ENCODE results near the gene YPEL1. TPM values are rescaled to one million over a fixed set of nuclear protein-coding genes. Genes with fewer than 3 reads are reported as not detected.
"Not testable (repeated sequence)": the region's sequence is repeated elsewhere in the genome, so short reads cannot be mapped to it uniquely, and the experiment has no call there.

YPEL1 gene
- polyA plus RNA-seq, 3 donors: 1.5 to 3.0 (median 2.9) TPM

- 89 to 96% (median 89%) methylated on average over 14 of the region's 14 CpGs for WGBS, 3 donors
- H3K27ac ChIP-seq (ENCODE audit: low read depth, low read length): no peak overlapping the region
Measured at GRCh38 chr22:21693333-21693998, 42.1 kb downstream of the YPEL1 start.

- not testable (repeated sequence) for H3K27ac ChIP-seq (ENCODE audit: low read depth, low read length)
- WGBS, 3 donors: 93 to 95% (median 95%) methylated on average over 9 of the region's 9 CpGs
Measured at GRCh38 chr22:21692856-21693255, 42.7 kb downstream of the YPEL1 start.

GRCh38 chr22:21691816-21692215 lies 43.8 kb downstream of the YPEL1 start:
- H3K27ac ChIP-seq (ENCODE audit: low read depth, low read length): no peak overlapping the region
- 82 to 91% (median 88%) methylated on average over 13 to 16 of the region's 16 CpGs for WGBS, 3 donors

GRCh38 chr22:21690401-21690801 lies 45.2 kb downstream of the YPEL1 start:
- WGBS, 3 donors: 60 to 75% (median 73%) methylated on average over 5 of the region's 5 CpGs
- H3K27ac ChIP-seq (ENCODE audit: low read depth, low read length): no peak overlapping the region

- 94 to 95% (median 94%) methylated on average over 20 of the region's 20 CpGs for WGBS, 3 donors
Measured at GRCh38 chr22:21688706-21689381, 46.8 kb downstream of the YPEL1 start.

GRCh38 chr22:21688341-21688705 lies 47.3 kb downstream of the YPEL1 start:
- H3K27ac ChIP-seq (ENCODE audit: low read depth, low read length): no peak overlapping the region
- 90 to 92% (median 92%) methylated on average over 6 of the region's 6 CpGs for WGBS, 3 donors

More at GRCh38 chr22:21688706-21689381, 46.8 kb downstream of the YPEL1 start:
- no peak overlapping the region for H3K27ac ChIP-seq (ENCODE audit: low read depth, low read length)

- WGBS, 3 donors: 94 to 97% (median 97%) methylated on average over 11 of the region's 11 CpGs
Measured at GRCh38 chr22:21687685-21688259, 47.8 kb downstream of the YPEL1 start.

GRCh38 chr22:21686634-21687393 lies 48.8 kb downstream of the YPEL1 start:
- WGBS, 3 donors: 59 to 96% (median 96%) methylated on average over 23 of the region's 23 CpGs

More at GRCh38 chr22:21687685-21688259, 47.8 kb downstream of the YPEL1 start:
- H3K27ac ChIP-seq (ENCODE audit: low read depth, low read length): no peak overlapping the region

GRCh38 chr22:21686193-21686608 lies 49.4 kb downstream of the YPEL1 start:
- H3K27ac ChIP-seq (ENCODE audit: low read depth, low read length): no peak overlapping the region
- 91 to 97% (median 91%) methylated on average over 8 of the region's 8 CpGs for WGBS, 3 donors

More at GRCh38 chr22:21686634-21687393, 48.8 kb downstream of the YPEL1 start:
- H3K27ac ChIP-seq (ENCODE audit: low read depth, low read length): no peak overlapping the region

- 80 to 83% (median 82%) methylated on average over 8 of the region's 8 CpGs for WGBS, 3 donors
- H3K27ac ChIP-seq (ENCODE audit: low read depth, low read length): no peak overlapping the region
Measured at GRCh38 chr22:21685164-21685513, 50.5 kb downstream of the YPEL1 start.

GRCh38 chr22:21684492-21685163 lies 51.0 kb downstream of the YPEL1 start:
- H3K27ac ChIP-seq (ENCODE audit: low read depth, low read length): no peak overlapping the region
- WGBS, 3 donors: 94 to 95% (median 94%) methylated on average over 19 of the region's 19 CpGs

- WGBS, 3 donors: 47 to 96% (median 95%) methylated on average over 7 of the region's 7 CpGs
- H3K27ac ChIP-seq (ENCODE audit: low read depth, low read length): no peak overlapping the region
Measured at GRCh38 chr22:21683401-21683811, 52.2 kb downstream of the YPEL1 start.

GRCh38 chr22:21682385-21683175 lies 53.0 kb downstream of the YPEL1 start:
- H3K27ac ChIP-seq (ENCODE audit: low read depth, low read length): no peak overlapping the region
- 68 to 95% (median 94%) methylated on average over 20 of the region's 20 CpGs for WGBS, 3 donors

- 75 to 89% (median 88%) methylated on average over 23 to 24 of the region's 24 CpGs for WGBS, 3 donors
- H3K27ac ChIP-seq (ENCODE audit: low read depth, low read length): no peak overlapping the region
Measured at GRCh38 chr22:21681566-21682370, 53.8 kb downstream of the YPEL1 start.

GRCh38 chr22:21680830-21681565 lies 54.6 kb downstream of the YPEL1 start:
- WGBS, 3 donors: 92 to 96% (median 95%) methylated on average over 21 of the region's 21 CpGs
- H3K27ac ChIP-seq (ENCODE audit: low read depth, low read length): no peak overlapping the region

- H3K27ac ChIP-seq (ENCODE audit: low read depth, low read length): no peak overlapping the region
- 84 to 100% (median 97%) methylated on average over 4 of the region's 4 CpGs for WGBS, 3 donors
Measured at GRCh38 chr22:21679383-21679782, 56.2 kb downstream of the YPEL1 start.
